Left ventricle myocardium inferior (tissue), 1 donor: ENCODE data around the gene ACTR1B. TPM values are rescaled to one million over a fixed set of nuclear protein-coding genes. Genes with fewer than 3 reads are reported as not detected.

Experiments used
- DNase-seq: peaks from one replicate; pipeline ENCODE4 v3.0.0-alpha.2; 2020
- H3K27ac ChIP-seq: fragments of 200-600 bp; replicated peaks from 2 replicates; pipeline ENCODE4 v1.8.0; 2021
- H3K27me3 ChIP-seq: fragments of 200-600 bp; 2 replicates; pipeline ENCODE4 v1.8.0; 2021; ENCODE audit warnings: low read depth
- H3K36me3 ChIP-seq: fragments of 200-600 bp; 2 replicates; pipeline ENCODE4 v1.8.0; 2021
- H3K4me1 ChIP-seq: fragments of 200-600 bp; 2 replicates; pipeline ENCODE4 v1.8.0; 2021
- H3K4me3 ChIP-seq: fragments of 200-600 bp; 2 replicates; pipeline ENCODE4 v1.8.0; 2021; ENCODE audit warnings: mild to moderate bottlenecking, moderate library complexity
- H3K9me3 ChIP-seq: fragments of 200-600 bp; replicated peaks from 2 replicates; pipeline ENCODE4 v1.8.0; 2021
- intact Hi-C: fragments of 100-400 bp; cut with micrococcal nuclease; formaldehyde crosslinking; loops from one replicate; pipeline ENCODE4 v1.11.0; 2022
- total RNA-seq: library from RNA; stranded (reverse); fragmentation: NEBNext Ultra II Directional; extraction: Animal tissue kit (Norgen Biotek cat#: 25700); gene quantifications from one replicate; pipeline ENCODE4 v1.2.1, GENCODE V29; 2021
- TF ChIP-seq, protein P1 (sequence below): fragments of 200-600 bp; IDR thresholded peaks from 2 replicates; pipeline ENCODE4 v1.8.0; 2021; ENCODE audit warnings: antibody characterized with exemption, mild to moderate bottlenecking, borderline replicate concordance
- donor health status: DM: no; HTN: yes; CAD: no; lungs with severe emphysema.

The ACTR1B gene
- total RNA-seq, 1 donor from 2014 or later: 65.2 TPM

DNA sequence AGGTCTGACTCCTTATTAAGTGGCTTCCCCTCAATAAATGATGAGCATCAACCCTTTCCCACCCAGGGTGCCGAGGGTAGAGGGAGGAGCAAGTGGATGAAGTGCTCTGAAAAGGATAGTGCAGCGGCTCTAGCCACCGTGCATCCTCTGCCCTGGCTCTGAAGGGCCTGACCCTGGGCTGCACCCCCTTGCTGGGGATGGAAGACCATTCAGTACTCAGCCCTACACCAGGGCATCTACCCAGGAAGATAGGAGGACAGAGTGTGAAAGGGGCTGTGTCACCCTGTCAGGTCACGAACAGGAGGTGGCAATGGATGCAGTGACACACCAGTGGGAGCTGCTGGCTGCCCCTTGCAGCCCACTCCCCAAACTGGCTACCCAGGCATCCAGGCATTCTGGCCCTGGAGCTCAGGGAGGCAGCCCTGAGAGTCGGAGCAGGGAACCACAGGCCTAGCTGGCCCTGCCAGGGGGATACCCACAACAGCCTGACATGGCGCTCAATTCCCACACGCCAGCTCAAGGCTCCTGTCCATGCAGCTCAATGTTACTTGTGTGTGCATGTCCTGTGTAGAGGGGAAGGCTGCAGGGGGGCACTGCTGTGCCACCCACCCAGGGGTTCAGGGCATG lies 7.6 kb downstream of the ACTR1B start:
- Histone ChIP-seq H3K9me3 (peaks cover 11% of the 10 kb centered on the region), H3K4me3 (no peak overlapping the region), H3K27ac (no peak overlapping the region), H3K4me1 (peaks cover 9% of the 10 kb centered on the region), H3K27me3 (no peaks in the 10 kb centered on the region), H3K36me3 (peaks cover 51% of the 10 kb centered on the region)
- no peak for DNase-seq
- TF ChIP-seq, protein P1, sequence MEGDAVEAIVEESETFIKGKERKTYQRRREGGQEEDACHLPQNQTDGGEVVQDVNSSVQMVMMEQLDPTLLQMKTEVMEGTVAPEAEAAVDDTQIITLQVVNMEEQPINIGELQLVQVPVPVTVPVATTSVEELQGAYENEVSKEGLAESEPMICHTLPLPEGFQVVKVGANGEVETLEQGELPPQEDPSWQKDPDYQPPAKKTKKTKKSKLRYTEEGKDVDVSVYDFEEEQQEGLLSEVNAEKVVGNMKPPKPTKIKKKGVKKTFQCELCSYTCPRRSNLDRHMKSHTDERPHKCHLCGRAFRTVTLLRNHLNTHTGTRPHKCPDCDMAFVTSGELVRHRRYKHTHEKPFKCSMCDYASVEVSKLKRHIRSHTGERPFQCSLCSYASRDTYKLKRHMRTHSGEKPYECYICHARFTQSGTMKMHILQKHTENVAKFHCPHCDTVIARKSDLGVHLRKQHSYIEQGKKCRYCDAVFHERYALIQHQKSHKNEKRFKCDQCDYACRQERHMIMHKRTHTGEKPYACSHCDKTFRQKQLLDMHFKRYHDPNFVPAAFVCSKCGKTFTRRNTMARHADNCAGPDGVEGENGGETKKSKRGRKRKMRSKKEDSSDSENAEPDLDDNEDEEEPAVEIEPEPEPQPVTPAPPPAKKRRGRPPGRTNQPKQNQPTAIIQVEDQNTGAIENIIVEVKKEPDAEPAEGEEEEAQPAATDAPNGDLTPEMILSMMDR: no peak
- intact Hi-C loops: no loop called here

DNA sequence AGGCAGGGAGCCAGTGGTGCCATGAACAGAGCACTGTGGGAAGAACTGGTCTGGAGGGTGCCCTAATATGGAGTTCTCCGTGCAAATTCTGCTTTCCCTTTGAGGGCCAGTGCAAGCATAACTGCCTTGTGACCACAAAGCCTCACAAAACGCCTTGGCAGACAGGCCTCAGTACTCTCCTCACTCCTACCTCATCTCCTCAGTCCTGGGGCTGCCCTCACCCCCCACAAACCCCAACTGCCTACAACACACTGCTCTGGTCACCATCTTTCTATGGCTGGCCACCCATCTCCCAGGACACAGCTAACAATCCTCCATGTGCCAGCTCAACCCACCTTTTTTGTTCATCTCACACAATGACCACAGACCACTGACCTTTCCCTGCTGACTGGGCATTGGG lies 9.1 kb downstream of the ACTR1B start:
- H3K27ac ChIP-seq: no peak overlapping the region
- no peaks in the 10 kb centered on the region for H3K27me3 ChIP-seq
- TF ChIP-seq, protein P1: no peak
- peaks cover 11% of the 10 kb centered on the region for H3K9me3 ChIP-seq
- peaks cover 65% of the 10 kb centered on the region for H3K36me3 ChIP-seq
- no peak overlapping the region for H3K4me3 ChIP-seq
- intact Hi-C loops: no loop called here
- DNase-seq: no peak
- H3K4me1 ChIP-seq: no peaks in the 10 kb centered on the region

DNA sequence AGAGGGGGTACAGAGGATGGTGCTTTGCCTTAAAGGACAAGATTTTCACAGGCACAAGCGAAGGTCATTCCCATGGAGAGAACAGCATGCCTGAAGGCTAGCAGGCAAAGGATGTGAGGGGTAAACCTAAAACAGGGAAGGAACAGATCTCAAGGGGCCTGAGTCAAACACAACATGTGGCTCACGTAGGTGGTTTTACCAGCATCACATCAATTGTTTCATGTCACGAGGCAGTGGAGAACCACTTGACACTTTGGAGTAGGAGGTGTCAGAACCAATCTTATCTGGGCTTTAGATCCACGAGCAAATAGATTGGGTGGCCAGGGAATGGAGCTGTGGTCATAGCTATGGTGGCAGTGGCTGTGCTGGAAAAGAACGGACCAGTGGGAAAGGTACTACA lies 9.5 kb downstream of the ACTR1B start:
- no peak for DNase-seq
- no peaks in the 10 kb centered on the region for H3K4me1 ChIP-seq
- H3K9me3 ChIP-seq: peaks cover 11% of the 10 kb centered on the region
- intact Hi-C loops: no loop called here
- no peak overlapping the region for H3K4me3 ChIP-seq
- no peak overlapping the region for H3K27ac ChIP-seq
- TF ChIP-seq, protein P1: no peak
- no peaks in the 10 kb centered on the region for H3K27me3 ChIP-seq
- H3K36me3 ChIP-seq: peaks cover 68% of the 10 kb centered on the region

DNA sequence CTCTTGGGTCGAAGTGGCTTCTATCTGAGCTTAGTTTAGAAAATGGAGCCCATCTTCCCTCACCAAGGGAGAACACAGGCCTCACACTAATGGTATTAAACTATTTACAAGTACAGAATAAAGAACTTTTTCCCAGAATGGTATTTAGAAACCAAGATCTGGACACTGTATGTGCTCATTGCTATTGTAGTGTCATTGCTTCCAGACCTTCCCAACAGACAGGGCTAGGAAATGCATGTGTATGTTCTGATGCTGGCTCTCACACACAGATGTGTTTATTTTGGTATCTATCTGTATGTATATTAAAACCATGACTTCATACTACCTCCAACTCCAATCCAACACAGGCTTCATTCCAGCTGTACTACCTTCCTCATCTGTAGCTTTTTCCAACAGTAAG lies 10.0 kb downstream of the ACTR1B start:
- Histone ChIP-seq H3K9me3 (peaks cover 11% of the 10 kb centered on the region), H3K4me1 (no peaks in the 10 kb centered on the region), H3K27ac (no peak overlapping the region), H3K27me3 (no peaks in the 10 kb centered on the region), H3K36me3 (peaks cover 68% of the 10 kb centered on the region), H3K4me3 (no peak overlapping the region)
- intact Hi-C loops: no loop called here
- no peak for DNase-seq
- TF ChIP-seq, protein P1: no peak

DNA sequence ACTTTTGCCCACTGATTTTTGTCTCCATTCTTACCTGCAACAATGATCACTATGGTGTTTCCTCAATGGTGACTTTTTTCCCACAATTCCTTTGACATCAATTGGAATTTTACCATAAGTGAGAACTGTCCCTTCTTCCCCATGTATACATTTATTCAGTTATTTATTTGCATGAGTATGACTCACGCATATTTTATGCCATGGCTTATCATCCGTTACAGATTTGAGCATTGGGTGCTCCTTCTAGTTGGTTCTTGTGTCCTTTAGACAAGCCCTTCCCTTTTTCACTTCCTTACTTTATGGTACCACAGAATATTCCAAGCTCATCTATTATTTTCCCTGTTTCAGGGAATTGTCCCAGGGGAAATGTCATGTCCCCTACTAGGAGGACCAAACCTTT lies 10.4 kb downstream of the ACTR1B start:
- intact Hi-C loops: no loop called here
- H3K9me3 ChIP-seq: peaks cover 11% of the 10 kb centered on the region
- no peak for DNase-seq
- no peak overlapping the region for H3K27ac ChIP-seq
- H3K36me3 ChIP-seq: peaks cover 68% of the 10 kb centered on the region
- H3K4me1 ChIP-seq: peaks cover under 1% of the 10 kb centered on the region
- no peaks in the 10 kb centered on the region for H3K27me3 ChIP-seq
- TF ChIP-seq, protein P1: no peak
- H3K4me3 ChIP-seq: no peak overlapping the region
